Neural cell (in vitro differentiated cells): Measurements from ENCODE around the gene LSM3. TPM values are rescaled to one million over a fixed set of nuclear protein-coding genes. Genes with fewer than 3 reads are reported as not detected.

Source experiments
- H2AFZ ChIP-seq: fragments of 200-600, 300-800 bp; sonication (generic), shearing (Covaris generic); 2 replicates; pipeline ENCODE4 v1.6.0; 2014; ENCODE audit warnings: low read depth, mild to moderate bottlenecking, antibody characterized with exemption, low read length, moderate library complexity
- H3F3A ChIP-seq: fragments of 200-600 bp; shearing (Covaris generic); 2 replicates; pipeline ENCODE4 v1.6.1; 2016; ENCODE audit warnings: mild to moderate bottlenecking, moderate library complexity, mixed read lengths, antibody characterized with exemption, low read length; ENCODE audit not compliant: insufficient read depth, poor library complexity, severe bottlenecking
- H3K27ac ChIP-seq: fragments of 200-600, 300-800 bp; sonication (generic), shearing (Covaris generic); 2 replicates; pipeline ENCODE4 v1.5.1; 2014; ENCODE audit warnings: mild to moderate bottlenecking, low read length, moderate library complexity
- H3K27me3 ChIP-seq: fragments of 300-800, 200-600 bp; sonication (generic), shearing (Covaris generic); 2 replicates; pipeline ENCODE4 v1.6.0; 2014; ENCODE audit warnings: mild to moderate bottlenecking, low read depth, low read length, moderate library complexity; ENCODE audit not compliant: insufficient read depth
- H3K36me3 ChIP-seq: fragments of 300-800, 200-600 bp; sonication (generic), shearing (Covaris generic); 2 replicates; pipeline ENCODE4 v1.5.1; 2014; ENCODE audit warnings: mild to moderate bottlenecking, antibody characterized with exemption, low read length, moderate library complexity; ENCODE audit not compliant: insufficient read depth
- H3K4me2 ChIP-seq: fragments of 300-800, 200-600 bp; sonication (generic), shearing (Covaris generic); 2 replicates; pipeline ENCODE4 v1.6.0; 2014; ENCODE audit warnings: mild to moderate bottlenecking, low read length
- H3K4me3 ChIP-seq: fragments of 300-800, 200-600 bp; sonication (generic), shearing (Covaris generic); 2 replicates; pipeline ENCODE4 v1.5.1; 2014; ENCODE audit warnings: mild to moderate bottlenecking, low read length, moderate library complexity
- H3K79me2 ChIP-seq: fragments of 200-600 bp; shearing (Covaris generic); replicated peaks from 2 replicates; pipeline ENCODE4 v1.6.0; 2014; ENCODE audit warnings: mild to moderate bottlenecking, low read length, moderate library complexity; ENCODE audit not compliant: insufficient read depth
- H3K9ac ChIP-seq: fragments of 300-800, 200-600 bp; sonication (generic), shearing (Covaris generic); 2 replicates; pipeline ENCODE4 v1.6.1; 2016; ENCODE audit warnings: mild to moderate bottlenecking, low read length, mixed read lengths
- H3K9me2 ChIP-seq: fragments of 200-600 bp; shearing (Covaris generic); 2 replicates; pipeline ENCODE4 v1.6.1; 2016; ENCODE audit warnings: mild to moderate bottlenecking, low read length, mixed read lengths; ENCODE audit not compliant: insufficient read depth
- H3K9me3 ChIP-seq: fragments of 200-600, 300-800 bp; sonication (generic), shearing (Covaris generic); 2 replicates; pipeline ENCODE4 v1.6.1; 2016; ENCODE audit warnings: mild to moderate bottlenecking, mixed run types, low read length, moderate library complexity, mixed read lengths
- H4K20me1 ChIP-seq: fragments of 200-600 bp; shearing (Covaris generic); 2 replicates; pipeline ENCODE4 v1.6.1; 2016; ENCODE audit warnings: mild to moderate bottlenecking, mixed run types; ENCODE audit not compliant: insufficient read depth
- CTCF ChIP-seq: fragments of 450-650 bp; IDR thresholded peaks from 2 replicates; pipeline ENCODE4 v1.5.1; 2014; ENCODE audit warnings: antibody characterized with exemption, mild to moderate bottlenecking, moderate library complexity; ENCODE audit not compliant: poor library complexity, severe bottlenecking
- EP300 ChIP-seq: fragments of 450-650 bp; conservative IDR thresholded peaks from 2 replicates; pipeline ENCODE4 v1.6.1; 2014; ENCODE audit warnings: antibody characterized with exemption, mild to moderate bottlenecking, moderate library complexity; ENCODE audit not compliant: poor library complexity, severe bottlenecking
- EZH2 ChIP-seq: fragments of 200-600, 300-800 bp; shearing (Covaris generic), sonication (generic); IDR thresholded peaks from 2 replicates; pipeline ENCODE4 v1.6.1; 2014; ENCODE audit warnings: antibody characterized with exemption, low read length, borderline replicate concordance, mild to moderate bottlenecking; ENCODE audit not compliant: insufficient read depth, poor library complexity, severe bottlenecking
- MXI1 ChIP-seq: fragments of 450-650 bp; conservative IDR thresholded peaks from 2 replicates; pipeline ENCODE4 v1.6.1; 2014; ENCODE audit warnings: antibody characterized with exemption, mild to moderate bottlenecking; ENCODE audit not compliant: poor library complexity, severe bottlenecking
- POLR2AphosphoS5 ChIP-seq: IDR thresholded peaks from 2 replicates; pipeline ENCODE4 v1.6.1; 2012
- RAD21 ChIP-seq: fragments of 450-650 bp; conservative IDR thresholded peaks from 2 replicates; pipeline ENCODE4 v1.6.1; 2014; ENCODE audit warnings: antibody characterized with exemption, mild to moderate bottlenecking, moderate library complexity
- REST ChIP-seq: IDR thresholded peaks from 2 replicates; pipeline ENCODE4 v1.6.1; 2012; ENCODE audit warnings: borderline replicate concordance
- SMC3 ChIP-seq: fragments of 450-650 bp; conservative IDR thresholded peaks from 2 replicates; pipeline ENCODE4 v1.6.1; 2014; ENCODE audit warnings: antibody characterized with exemption, mild to moderate bottlenecking, moderate library complexity; ENCODE audit not compliant: poor library complexity
- TAF1 ChIP-seq: IDR thresholded peaks from 2 replicates; pipeline ENCODE4 v1.6.1; 2012; ENCODE audit warnings: low read depth
- polyA plus RNA-seq: library from polyadenylated mRNA; depleted of rRNA; stranded (reverse); fragments of >200 nt; gene quantifications from 2 replicates; pipeline ENCODE4 v1.2.3, GENCODE V29; 2014

LSM3 gene
- polyA plus RNA-seq, 1 donor from 2014 or later = 29.6 TPM

GRCh38 chr3:14132689-14133088, 45.9 kb upstream of the LSM3 start:
- no peaks in the 10 kb centered on the region for H4K20me1 ChIP-seq
- no peak for TF ChIP-seq CTCF
- TF ChIP-seq MXI1 = no peak
- TF ChIP-seq EP300 = no peak
- no peak for TF ChIP-seq POLR2AphosphoS5
- no peak for TF ChIP-seq TAF1
- peaks cover 12% of the 10 kb centered on the region for H3K79me2 ChIP-seq
- H3K9me3 ChIP-seq = no peaks in the 10 kb centered on the region
- H3K9ac ChIP-seq = no peak overlapping the region
- H3F3A ChIP-seq = no peaks in the 10 kb centered on the region
- no peak overlapping the region for H2AFZ ChIP-seq
- H3K4me2 ChIP-seq = no peak overlapping the region
- H3K36me3 ChIP-seq = peaks cover 9% of the 10 kb centered on the region
- H3K4me3 ChIP-seq = no peak overlapping the region
- H3K27me3 ChIP-seq = no peaks in the 10 kb centered on the region
- H3K9me2 ChIP-seq = no peaks in the 10 kb centered on the region
- no peak overlapping the region for H3K27ac ChIP-seq

- Histone ChIP-seq H3K27me3 (no peaks in the 10 kb centered on the region), H3F3A (no peaks in the 10 kb centered on the region), H2AFZ (no peak overlapping the region), H3K79me2 (peaks cover 6% of the 10 kb centered on the region), H3K9me3 (no peaks in the 10 kb centered on the region), H3K4me3 (no peak overlapping the region), H3K27ac (no peak overlapping the region), H3K36me3 (peaks cover 7% of the 10 kb centered on the region), H3K4me2 (no peak overlapping the region), H3K9me2 (no peaks in the 10 kb centered on the region), H3K9ac (no peak overlapping the region), H4K20me1 (no peaks in the 10 kb centered on the region)
- no peak for TF ChIP-seq MXI1
- TF ChIP-seq POLR2AphosphoS5 = no peak
- no peak for TF ChIP-seq CTCF
- TF ChIP-seq REST = no peak
- no peak for TF ChIP-seq SMC3
- no peak for TF ChIP-seq TAF1
- no peak for TF ChIP-seq EZH2
- TF ChIP-seq RAD21 = no peak
- TF ChIP-seq EP300 = no peak
Observed at GRCh38 chr3:14133188-14133800, 45.3 kb upstream of the LSM3 start.
